Measurements from ENCODE around the gene CYP3A5.
"Not testable (repeated sequence)": the region's sequence is repeated elsewhere in the genome, so short reads cannot be mapped to it uniquely, and the experiment has no call there.

Gene CYP3A5

DNA sequence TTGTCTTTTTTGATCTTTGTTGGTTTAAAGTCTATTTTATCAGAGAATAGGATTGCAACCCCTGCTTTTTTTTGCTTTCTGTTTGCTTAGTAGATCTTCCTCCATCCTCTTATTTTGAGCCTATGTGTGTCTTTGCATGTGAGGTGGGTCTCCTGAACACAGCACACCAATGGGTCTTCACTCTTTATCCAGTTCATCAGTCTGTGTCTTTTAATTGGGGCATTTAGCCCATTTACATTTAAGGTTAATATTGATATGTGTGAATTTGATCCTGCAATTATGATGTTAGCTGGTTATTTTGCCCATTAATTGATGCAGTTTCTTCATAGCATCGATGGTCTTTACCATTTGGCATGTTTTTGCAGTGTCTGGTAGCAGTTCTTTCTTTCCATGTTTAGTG, 11.9 kb upstream of the CYP3A5 start:
- in situ Hi-C loops (cut with HindIII; ENCODE audit: low pct_ligation_motif_present, low pct_unique_long_range_greater_than_20kb, low sequenced_read_pairs); DNase-seq: not testable (repeated sequence)

- in situ Hi-C loops (cut with HindIII; ENCODE audit: low pct_ligation_motif_present, low pct_unique_long_range_greater_than_20kb, low sequenced_read_pairs); DNase-seq: not testable (repeated sequence)
Measured at GRCh38 chr7:99690918-99691317, 11.1 kb upstream of the CYP3A5 start.

GRCh38 chr7:99685871-99686608, 6.2 kb upstream of the CYP3A5 start:
- in situ Hi-C loops (cut with HindIII; ENCODE audit: low pct_ligation_motif_present, low pct_unique_long_range_greater_than_20kb, low sequenced_read_pairs); DNase-seq: not testable (repeated sequence)

DNA sequence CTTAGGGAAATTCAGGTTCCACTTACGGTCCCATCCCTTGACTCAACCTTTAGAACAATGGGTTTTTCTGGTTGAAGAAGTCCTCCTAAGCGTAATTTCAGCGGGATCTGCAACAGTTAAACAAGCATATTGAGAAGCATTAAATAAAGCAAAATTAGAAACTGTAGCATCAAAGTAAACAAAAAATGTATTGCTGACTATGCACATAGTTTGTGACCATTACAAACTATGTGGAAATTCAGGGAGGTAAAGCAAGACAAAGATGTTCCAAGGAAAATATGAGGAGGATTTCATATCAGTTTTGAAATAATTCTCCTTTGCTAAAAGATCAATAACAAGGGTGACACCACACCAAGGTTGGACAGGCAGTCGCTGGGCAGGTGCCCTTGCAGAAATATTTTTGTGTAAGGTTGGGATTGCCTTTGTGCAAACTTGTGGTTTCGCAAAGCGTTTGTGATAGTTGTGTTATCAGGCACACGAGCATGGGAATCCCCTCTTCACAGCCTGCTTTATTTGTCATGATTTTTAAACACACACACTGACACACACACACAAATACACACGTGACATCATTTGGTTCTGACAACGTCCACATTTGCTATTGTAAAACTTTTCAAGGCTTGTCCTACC, 5.4 kb upstream of the CYP3A5 start:
- in situ Hi-C loops (cut with HindIII; ENCODE audit: low pct_ligation_motif_present, low pct_unique_long_range_greater_than_20kb, low sequenced_read_pairs), result no loop called here
- no peak for DNase-seq

GRCh38 chr7:99679032-99679399, 780 bp downstream of the CYP3A5 start:
- in situ Hi-C loops (cut with HindIII; ENCODE audit: low pct_ligation_motif_present, low pct_unique_long_range_greater_than_20kb, low sequenced_read_pairs), result no loop called here

GRCh38 chr7:99677648-99678045, 2.1 kb downstream of the CYP3A5 start:
- DNase-seq, result no peak
- in situ Hi-C loops (cut with HindIII; ENCODE audit: low pct_ligation_motif_present, low pct_unique_long_range_greater_than_20kb, low sequenced_read_pairs), result no loop called here

More at GRCh38 chr7:99679032-99679399, 780 bp downstream of the CYP3A5 start:
- peak; percentile 98 for DNase-seq

DNA sequence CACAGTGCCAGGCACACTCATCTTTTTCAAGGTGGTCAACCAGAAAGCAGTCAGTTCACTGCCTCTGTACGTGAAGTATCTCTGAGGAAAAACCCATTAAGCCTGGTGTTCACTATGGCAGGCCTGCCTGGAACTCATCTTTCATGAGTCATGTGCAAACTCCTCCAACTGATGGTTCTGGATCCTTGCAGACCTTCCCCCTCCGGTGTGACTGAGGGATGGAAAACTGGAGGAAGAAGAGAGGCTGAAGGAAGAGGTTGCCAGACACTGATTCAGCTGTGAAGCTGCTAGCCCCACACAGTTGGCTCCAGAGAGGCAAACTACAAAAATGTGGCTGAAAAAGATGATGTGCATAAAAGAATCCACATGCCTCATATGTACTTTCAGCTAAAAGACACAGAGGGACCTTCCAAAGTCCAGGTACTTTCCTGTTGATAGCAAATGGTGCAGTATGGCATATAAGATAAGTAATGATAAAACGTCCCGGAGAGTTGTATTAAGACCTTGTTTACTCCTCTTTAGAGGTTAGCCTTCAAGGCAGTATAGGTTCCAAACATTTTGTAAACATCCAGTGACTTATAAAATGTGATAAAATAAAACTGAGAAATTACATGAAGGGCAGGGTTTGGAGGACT, 2.7 kb downstream of the CYP3A5 start:
- no peak for DNase-seq

DNA sequence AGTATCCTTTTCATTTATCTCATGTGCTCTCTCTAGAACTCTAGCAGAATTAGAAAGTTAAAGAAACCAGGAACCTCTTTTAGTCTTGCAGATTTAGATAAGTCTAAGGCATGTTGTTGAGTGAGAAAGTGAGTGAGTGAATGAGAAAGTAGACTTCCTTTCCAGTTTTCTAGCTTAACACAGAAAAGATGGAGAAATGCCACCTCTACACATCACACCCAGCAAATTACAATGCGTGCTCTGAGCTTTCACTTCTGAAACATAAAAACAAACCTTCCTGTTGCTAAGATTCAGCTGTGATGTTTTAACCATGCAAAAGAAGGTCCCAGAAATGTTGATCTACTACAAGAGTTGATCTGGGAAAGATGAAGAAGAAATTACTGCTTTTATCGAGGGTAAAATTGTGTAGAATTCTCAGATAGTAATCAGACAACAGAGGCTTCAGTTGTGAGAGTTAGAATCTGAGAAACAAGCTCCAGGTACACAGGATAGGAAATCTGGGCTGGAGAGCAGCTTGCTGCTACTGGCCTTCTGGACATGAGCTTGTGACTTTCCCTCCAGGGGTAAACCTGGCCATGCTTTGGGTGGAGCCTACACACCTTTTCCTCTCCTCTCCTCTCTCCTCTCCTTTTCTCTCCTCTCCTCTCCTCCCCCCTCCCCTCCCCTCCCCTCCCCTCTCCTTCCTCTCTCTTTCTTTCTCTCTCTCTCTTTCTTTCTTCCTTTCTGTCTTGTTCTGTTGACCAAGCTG, 4.6 kb downstream of the CYP3A5 start:
- in situ Hi-C loops (cut with HindIII; ENCODE audit: low pct_ligation_motif_present, low pct_unique_long_range_greater_than_20kb, low sequenced_read_pairs), result no loop called here
- no peak for DNase-seq

More for the DNA sequence above, 2.7 kb downstream of the CYP3A5 start:
- in situ Hi-C loops (cut with HindIII; ENCODE audit: low pct_ligation_motif_present, low pct_unique_long_range_greater_than_20kb, low sequenced_read_pairs), result no loop called here

DNA sequence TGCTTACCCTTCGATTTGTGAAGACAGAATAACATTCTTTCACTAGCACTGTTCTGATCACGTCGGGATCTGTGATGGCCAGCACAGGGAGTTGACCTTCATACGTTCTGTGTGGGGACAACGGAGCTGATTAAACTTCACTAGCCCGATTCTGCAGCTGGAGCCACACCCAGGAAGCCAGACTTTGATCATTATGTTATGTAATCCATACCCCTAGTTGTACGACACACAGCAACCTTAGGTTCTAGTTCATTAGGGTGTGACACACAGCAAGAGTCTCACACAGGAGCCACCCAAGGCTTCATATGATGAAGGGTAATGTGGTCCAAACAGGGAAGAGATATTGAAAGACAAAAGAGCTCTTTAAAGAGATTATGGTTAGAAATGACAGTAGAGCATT, 7.2 kb downstream of the CYP3A5 start:
- in situ Hi-C loops (cut with HindIII; ENCODE audit: low pct_ligation_motif_present, low pct_unique_long_range_greater_than_20kb, low sequenced_read_pairs), result no loop called here
- DNase-seq, result no peak

- in situ Hi-C loops (cut with HindIII; ENCODE audit: low pct_ligation_motif_present, low pct_unique_long_range_greater_than_20kb, low sequenced_read_pairs), result no loop called here
- DNase-seq, result no peak
Measured at GRCh38 chr7:99669782-99670181, 10.0 kb downstream of the CYP3A5 start.

GRCh38 chr7:99668541-99668940, 11.3 kb downstream of the CYP3A5 start:
- in situ Hi-C loops (cut with HindIII; ENCODE audit: low pct_ligation_motif_present, low pct_unique_long_range_greater_than_20kb, low sequenced_read_pairs), result no loop called here
- no peak for DNase-seq

DNA sequence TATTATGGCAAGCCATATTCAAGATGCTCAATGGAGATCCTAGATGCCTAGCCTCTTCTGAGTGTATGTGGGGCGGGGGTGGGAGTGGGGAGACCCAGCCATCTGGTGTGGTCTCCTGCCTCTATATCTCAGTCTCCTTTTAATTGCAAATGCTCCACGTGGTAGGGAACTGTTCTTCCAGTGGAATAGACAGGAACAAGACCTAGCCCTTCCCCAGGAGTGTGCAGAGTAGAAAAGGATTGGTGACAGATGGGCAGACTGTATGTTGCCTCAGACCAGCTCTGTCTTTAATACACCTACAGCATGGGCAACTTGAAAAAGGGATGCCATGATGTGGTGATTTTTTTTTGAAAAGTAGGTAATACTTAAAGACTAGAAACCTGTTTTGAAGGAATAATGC, 12.6 kb downstream of the CYP3A5 start:
- in situ Hi-C loops (cut with HindIII; ENCODE audit: low pct_ligation_motif_present, low pct_unique_long_range_greater_than_20kb, low sequenced_read_pairs), result no loop called here
- DNase-seq, result no peak

- in situ Hi-C loops (cut with HindIII; ENCODE audit: low pct_ligation_motif_present, low pct_unique_long_range_greater_than_20kb, low sequenced_read_pairs), result no loop called here
Measured at GRCh38 chr7:99666013-99666395, 13.8 kb downstream of the CYP3A5 start.

GRCh38 chr7:99665312-99666012, 14.3 kb downstream of the CYP3A5 start:
- in situ Hi-C loops (cut with HindIII; ENCODE audit: low pct_ligation_motif_present, low pct_unique_long_range_greater_than_20kb, low sequenced_read_pairs), result no loop called here
- DNase-seq, result no peak

More at GRCh38 chr7:99666013-99666395, 13.8 kb downstream of the CYP3A5 start:
- no peak for DNase-seq

- DNase-seq; in situ Hi-C loops (cut with HindIII; ENCODE audit: low pct_ligation_motif_present, low pct_unique_long_range_greater_than_20kb, low sequenced_read_pairs): not testable (repeated sequence)
Measured at GRCh38 chr7:99657879-99658278, 21.9 kb downstream of the CYP3A5 start.

- DNase-seq; in situ Hi-C loops (cut with HindIII; ENCODE audit: low pct_ligation_motif_present, low pct_unique_long_range_greater_than_20kb, low sequenced_read_pairs): not testable (repeated sequence)
Measured at GRCh38 chr7:99654626-99655025, 25.2 kb downstream of the CYP3A5 start.

DNA sequence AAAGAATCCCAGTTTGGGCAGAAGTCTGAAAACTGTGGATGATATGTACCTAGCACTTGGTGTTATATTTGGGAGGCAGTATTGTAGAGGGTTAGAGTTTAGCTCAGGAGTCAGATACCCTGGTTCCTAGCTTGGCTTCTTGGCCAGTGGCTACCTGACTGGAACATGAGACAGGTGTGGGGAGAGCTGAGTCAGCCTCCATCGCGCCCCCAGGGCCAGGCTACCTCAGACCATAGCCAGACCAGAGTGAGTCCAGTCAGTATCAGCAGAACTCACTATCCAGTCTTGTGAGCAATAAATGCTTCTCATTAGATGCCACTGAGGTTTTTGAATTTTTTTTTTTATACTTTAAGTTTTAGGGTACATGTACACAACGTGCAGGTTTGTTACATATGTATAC, 26.0 kb downstream of the CYP3A5 start:
- in situ Hi-C loops (cut with HindIII; ENCODE audit: low pct_ligation_motif_present, low pct_unique_long_range_greater_than_20kb, low sequenced_read_pairs), result no loop called here
- no peak for DNase-seq

- DNase-seq; in situ Hi-C loops (cut with HindIII; ENCODE audit: low pct_ligation_motif_present, low pct_unique_long_range_greater_than_20kb, low sequenced_read_pairs): not testable (repeated sequence)
Measured at GRCh38 chr7:99653269-99653668, 26.5 kb downstream of the CYP3A5 start.

Data from ACHN (cell line).